ENCODE measurements around the gene LBX1.
"Not testable (repeated sequence)": the region's sequence is repeated elsewhere in the genome, so short reads cannot be mapped to it uniquely, and the experiment has no call there.

LBX1 gene

DNA sequence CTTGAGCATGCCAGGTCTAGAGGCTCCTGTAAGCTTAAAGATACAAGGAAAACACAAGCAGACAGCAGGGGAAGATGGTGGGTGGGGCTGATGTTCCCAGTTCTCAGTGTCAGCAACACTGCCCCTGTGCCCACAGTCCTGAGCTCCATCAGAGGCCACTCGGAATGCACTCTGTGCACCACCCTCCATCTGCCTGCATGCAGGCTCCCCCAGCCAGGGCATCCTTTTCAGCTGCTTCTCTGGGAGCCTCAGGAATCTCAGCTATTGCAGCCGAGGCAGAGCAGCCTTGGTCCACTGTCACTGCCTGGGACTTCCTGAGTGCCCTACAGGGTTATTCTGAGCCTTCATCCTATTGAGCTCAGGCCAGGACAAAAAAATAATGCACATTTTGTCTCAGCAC, 22.2 kb downstream of the LBX1 start:
- DNase-seq (ENCODE audit: low read depth) = no peak

DNA sequence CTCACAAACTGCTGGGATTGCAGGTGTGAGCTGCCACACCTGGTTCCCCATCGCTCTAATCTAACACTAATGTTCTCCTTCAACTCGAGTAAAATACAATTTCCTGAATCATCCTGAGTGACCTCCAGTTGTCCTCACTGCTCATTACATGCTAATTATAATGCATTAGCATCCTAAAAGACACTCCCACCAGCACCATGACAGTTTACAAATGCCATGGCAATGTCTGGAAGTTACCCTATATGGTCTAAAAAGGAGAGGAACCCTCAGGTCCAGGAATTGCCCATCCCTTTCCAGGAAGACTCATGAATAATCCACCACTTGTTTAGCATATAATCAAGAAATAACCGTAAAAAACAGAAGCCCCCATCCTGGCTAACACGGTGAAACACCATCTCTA, 26.6 kb downstream of the LBX1 start:
- not testable (repeated sequence) for DNase-seq (ENCODE audit: low read depth)

DNA sequence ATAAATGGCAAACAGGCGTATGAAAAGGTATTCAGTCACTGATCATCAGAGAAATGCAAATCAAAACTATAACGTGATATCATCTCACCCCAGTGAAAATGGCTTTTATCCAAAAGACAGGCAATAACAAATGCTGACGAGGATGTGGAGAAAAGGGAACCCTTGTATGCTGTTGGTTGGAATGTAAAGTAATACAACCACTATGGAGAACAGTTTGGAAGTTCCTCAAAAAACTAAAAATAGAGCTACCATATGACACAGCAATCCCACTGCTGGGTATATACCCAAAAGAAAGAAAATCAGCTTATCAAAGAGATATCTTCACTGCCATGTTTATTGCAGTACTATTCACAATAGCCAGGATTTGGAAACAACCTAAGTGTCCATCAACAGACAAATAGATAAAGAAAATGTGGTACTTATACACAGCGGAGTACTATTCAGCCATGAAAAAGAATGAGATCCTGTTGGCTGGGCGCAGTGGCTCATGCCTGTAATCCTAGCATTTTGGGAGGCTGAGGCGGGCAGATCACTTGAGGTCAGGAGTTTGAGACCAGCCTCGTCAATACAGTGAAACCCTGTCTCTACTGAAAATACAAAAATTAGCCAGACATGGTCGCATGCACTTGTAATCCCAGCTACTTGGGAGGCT, 30.8 kb downstream of the LBX1 start:
- not testable (repeated sequence) for DNase-seq (ENCODE audit: low read depth)

DNA sequence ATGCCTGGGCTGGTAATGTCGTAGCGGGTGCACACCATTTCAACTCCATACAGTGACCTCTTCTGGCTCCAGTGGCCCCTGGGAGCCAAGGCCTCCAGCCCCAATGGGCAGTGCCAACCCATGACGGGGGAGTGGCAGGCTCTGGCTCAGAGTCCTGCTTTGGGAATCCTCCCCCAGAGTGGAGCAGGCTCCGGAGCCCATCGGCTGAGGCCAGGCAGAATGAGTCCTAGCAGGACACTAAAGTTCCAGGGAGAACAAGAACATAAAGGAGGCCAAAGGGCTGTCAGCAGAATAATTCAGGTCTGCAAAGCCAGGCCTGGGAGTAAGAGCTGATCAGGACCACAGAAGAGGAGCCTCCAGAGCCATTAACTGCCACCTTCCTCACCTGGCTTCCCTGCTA, 33.3 kb downstream of the LBX1 start:
- DNase-seq (ENCODE audit: low read depth) = no peak

DNA sequence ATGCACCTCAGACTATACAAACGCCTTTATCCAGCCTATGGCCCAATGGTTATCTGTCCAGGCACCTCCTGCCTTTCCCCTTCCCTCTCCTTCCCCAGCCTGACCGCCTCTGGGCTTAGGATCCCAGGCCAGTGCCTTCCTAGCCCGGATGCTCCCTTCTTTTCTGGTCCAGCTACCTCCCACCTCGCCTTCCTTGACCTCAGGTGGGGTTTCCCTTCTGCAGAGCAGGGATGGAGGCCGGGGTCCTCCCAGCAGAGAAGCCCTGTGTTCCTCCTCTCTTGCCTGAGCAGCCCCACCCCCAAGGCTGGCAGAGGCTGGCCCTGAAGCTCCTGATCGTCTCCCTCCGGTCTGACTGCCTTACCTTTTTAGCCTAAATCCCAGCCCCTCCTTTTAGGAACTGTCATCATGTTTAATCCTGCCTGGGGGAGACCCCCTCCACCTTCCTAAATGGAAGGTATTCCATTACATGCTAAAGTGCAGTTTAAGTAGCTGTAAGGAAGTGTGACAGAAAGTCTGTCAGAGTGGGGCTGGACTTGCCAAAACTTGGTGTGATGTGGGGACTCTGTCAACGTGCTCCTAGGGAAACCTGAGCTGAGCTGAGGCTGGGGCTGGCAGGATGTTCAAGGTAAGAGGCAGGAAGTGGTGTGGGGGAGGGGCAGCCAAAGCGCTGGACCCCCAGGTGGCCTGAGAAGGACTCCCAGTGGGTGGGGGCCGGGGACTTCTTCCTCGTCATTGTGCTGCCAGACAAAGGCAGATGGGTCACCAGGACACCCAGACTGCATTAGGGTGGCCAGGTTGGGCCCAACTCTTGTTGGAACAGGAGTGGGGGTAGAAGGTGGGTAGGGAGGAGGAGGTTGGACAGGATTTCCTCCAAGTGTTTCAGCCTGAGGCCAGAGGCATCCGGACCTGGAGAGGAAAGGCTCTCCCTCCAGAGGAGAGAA, 39.5 kb downstream of the LBX1 start:
- no peak for DNase-seq (ENCODE audit: low read depth)

DNA sequence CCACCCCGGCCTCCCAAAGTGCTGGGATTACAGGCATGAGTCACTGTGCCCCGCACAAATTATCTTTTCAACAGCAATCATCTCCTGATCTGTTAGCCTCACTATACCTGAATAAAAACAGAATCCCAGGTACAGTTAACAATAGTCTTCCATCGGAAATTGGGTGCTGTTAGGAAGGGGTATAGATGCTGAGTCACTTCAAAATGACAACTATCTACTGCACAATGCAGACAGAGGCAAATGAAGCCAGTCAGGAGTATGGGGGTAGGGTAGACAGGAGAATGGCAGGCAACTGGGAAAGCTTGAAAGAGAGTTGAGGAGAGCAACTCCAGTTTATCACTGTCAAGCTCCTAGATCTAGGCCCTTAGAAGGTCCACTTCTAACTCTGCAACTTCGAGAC, 40.3 kb downstream of the LBX1 start:
- DNase-seq (ENCODE audit: low read depth) = no peak

DNA sequence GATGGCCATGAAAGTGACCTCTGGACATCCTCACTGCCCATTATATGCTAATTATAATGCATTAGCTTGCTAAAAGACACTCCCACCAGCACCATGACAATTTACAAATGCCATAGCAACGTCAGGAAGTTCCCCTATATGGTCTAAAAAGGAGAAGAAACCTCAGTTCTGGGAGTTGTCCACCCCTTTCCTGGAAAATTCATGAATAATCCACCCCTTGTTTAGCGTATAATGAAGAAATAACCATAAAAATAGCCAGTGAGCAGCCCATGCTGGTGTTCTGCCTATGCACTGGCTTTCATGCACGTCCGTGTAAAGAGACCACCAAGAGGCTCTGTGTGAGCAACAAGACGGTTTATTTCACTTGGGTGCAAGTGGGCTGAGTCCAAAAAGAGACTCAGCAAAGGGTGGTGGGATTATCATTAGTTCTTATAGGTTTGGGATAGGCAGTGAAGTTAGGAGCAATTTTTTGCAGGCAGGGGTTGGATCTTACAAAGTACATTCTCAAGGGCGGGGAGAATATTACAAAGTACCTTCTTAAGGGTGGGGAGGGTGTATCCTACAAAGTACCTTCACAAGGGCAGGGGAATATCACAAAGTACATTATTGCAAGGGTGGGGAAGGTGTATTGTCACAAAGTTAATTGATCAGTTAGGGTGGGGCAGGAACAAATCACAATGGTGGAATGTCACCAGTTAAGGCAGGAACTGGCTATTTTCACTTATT, 45.6 kb downstream of the LBX1 start:
- DNase-seq (ENCODE audit: low read depth) = no peak

DNA sequence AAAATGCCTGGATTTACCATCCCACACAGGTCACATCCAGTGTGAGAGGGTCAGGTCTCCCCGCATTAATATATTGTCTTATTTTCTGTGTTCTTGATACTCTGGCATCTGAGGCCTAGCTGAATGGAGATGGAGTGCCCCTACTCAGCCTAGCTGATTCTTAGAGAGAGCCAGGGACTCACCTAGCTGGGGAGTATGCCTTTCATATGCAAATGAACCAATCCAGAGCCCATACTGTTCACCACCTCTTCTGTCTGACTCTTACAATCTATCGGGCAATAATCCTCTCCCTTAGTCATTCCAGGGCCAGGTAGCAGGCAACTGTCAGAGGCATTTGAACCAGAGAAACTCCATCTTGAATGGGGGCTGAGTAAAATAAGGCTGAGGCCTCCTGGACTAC, 46.3 kb downstream of the LBX1 start:
- DNase-seq (ENCODE audit: low read depth) = no peak
